HG03342 (cell line): ENCODE measurements around the gene RANGAP1.
"Not testable (repeated sequence)": the region's sequence is repeated elsewhere in the genome, so short reads cannot be mapped to it uniquely, and the experiment has no call there.

Experiments
- ATAC-seq: cut with Tn5 transposase; IDR thresholded peaks from one replicate; pipeline ENCODE4 v1.9.1; 2021; ENCODE audit warnings: mild to moderate bottlenecking, moderate library complexity; ENCODE audit not compliant: unreplicated experiment

RANGAP1 gene

DNA sequence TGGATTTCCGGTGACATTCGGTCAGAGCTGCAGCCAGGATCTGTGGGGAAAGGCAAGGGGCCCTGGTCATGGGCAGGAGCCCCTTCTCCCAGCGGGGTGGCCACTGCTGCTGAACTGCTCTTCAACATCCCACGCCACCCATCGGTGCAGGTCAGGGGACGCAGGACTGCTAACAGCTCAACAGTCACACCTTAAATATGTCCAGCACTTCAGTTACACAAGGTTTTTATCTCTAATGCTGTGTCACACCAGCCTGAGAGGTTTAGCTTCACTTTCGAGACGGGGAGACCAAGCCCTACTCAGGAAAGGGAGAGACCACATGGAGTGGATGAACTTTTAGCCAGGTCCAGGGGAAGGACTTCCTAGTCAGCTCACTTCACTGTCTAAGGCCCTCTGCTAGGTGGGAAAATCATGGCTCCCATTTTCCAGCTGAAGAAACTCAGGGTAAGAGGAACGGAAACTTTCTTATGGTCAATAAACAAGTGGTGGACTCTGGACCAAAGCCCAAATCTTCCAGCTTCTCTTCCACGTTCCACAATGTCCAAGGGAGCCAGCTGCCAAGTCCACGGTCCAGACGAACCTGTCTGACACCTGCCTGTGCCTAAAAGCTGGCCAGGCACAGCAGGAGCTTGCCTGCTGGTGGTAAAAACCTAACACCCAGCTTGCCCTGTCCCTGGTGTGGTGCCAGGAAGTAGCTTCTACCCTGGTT lies 24.3 kb downstream of the RANGAP1 start:
- no peak for ATAC-seq

DNA sequence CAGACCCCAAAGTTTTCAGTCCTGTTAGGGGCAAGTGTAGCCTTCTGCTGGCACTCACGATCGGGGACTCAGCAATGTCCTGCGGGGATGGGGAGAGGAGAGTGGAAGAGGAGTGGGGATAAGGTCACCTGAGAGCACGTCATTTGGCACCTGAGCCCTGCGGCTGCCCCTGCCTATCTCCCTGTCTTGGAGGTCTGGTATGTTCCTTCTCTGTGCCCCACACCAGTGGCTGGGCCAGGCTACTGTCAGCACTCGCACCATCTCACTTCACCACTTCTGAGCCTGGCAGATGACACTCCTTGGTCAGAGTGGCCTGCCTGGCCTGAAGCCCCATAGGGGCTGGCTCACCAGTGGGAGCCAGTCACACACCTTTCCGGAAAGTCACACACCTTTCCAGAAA lies 25.1 kb downstream of the RANGAP1 start:
- ATAC-seq: no peak

DNA sequence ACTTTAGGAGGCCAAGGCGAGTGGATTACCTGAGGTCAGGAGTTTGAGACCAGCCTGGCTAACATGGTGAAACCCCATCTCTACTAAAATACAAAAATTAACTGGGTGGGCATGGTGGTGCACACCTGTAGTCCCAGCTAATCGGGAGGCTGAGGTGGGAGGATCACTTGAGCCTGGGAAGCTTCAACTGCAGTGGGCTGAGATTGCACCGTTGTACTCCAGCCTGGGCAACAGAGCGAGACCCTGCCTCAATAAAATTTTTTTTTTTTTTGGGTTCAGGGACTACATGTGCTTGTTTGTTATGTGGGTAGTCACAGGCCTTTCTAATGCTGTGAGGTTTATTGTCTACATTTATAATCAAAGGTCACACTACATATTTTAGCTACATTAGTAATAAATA lies 26.2 kb downstream of the RANGAP1 start:
- not testable (repeated sequence) for ATAC-seq

DNA sequence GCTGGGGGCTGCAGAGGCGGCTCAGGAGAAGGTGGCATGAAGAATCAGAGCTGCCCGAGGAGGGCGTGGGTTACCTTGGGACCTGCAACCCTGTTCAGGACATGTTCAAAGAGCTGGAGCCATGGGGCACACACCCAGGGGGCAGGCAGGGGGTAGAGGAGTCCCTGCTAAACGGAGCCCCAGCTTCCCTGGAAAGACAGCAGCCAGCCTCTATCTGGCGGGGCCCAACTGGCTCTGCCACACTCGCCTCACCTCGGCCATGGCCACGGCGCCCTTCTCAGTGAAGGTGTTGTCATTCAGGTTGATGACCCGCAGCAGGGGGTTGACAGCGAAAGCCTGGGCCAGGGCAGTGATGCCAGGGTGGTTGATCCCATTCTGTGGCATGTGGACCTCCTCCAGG lies 28.3 kb downstream of the RANGAP1 start:
- no peak for ATAC-seq

DNA sequence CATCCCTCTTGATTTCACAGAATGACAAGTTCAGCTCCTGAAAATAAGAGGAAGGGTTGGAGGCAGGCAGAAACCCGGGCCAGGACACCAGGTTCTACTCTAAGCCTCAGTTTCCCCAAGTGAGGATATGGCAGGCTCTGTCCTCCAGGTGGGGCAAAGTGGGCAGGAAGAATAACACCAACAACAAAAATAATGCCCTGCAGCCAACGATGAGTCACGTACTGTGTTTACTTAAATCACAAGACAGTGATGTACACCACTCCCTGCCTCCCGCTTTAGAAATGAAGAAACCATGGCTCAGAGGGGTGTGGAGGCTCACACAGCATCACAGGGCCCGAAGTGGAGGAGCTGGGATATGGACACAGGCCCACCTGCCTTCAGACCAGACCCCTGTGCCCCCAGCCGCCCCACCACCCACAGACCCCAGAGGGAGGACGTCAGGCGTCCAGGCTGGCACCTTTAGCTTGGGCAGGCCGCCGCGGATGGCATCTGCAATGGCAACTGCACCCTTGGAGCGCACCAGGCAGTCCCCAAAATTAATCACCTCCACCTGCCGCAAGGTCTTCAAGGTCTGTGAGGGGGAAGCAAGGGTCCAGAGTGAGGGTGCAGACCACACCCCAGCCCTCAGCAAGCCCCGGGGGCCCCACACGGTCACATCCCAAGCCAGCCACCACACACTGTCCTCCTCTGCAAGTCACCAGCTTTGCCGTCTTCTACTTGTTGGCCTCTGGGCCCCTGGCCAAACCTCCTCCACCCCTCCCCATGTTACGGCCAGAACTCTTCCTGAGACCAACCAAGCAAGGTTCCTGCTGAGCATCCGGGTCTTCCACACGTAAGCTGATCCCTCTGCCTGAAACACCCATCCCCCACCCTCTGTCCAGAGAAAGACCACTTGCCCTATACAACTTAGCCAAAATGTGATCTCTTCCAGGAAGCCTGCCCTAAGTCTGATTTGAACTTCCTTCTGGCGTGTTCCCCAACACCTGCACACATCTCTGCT lies 29.4 kb downstream of the RANGAP1 start:
- ATAC-seq: no peak

DNA sequence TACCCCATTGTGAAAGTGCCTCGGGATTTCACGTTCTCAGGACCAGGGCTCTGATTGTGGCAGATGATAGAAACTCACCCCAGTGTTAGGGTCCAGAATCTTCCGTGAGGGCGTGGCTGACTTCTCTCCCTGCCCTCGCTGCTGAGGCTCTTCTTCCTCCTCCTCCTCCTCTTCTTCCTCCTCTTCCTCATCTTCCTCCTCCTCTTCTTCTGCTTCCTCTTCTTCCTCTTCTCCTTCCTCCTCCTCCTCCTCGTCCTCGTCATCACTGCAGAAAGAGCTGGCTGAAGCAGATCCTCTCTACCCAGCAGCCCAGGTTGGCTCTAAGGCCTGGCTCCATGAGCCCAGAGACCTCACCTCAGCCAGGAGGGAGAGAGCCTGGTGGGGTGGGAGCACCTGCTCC lies 31.8 kb downstream of the RANGAP1 start:
- ATAC-seq: no peak

DNA sequence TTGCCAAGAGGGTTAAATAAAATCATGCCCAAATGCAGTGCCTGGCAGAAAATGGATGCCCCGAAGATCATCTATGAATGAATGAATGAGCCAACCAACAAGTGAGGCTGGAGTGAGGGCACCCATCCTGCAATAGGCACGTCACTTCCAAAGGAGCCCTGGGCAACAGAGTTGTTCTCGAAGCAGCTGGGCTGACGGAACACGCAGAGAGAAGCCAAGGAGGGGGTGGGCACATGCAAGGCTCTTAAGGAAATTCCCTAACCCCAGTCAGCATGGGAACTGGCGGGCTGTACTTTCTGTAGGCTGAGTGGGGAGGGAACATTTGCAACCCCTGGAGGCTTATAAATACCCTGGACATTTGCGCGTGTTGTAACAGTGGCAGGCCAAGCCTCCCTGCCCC lies 33.6 kb downstream of the RANGAP1 start:
- ATAC-seq: no peak

DNA sequence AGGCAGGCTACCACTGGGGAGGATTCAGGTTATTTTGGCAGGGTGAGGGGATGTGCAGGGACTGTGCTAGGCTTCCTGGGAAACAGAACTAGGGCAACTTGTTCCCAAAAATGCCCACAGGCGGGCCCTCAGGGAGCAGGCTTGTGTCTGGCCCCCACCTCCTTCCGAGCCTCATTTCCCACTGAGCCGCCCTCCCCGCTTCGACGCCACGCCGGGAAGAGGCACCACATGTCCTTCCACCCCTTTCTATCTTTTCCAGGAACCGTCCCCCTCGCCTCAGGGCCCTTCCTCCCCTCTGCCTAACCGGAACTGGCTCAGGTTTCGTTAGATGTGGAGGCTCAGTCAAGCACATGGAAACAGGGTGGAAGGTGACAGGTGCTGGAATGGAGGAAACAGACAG lies 35.9 kb downstream of the RANGAP1 start:
- ATAC-seq: no peak

DNA sequence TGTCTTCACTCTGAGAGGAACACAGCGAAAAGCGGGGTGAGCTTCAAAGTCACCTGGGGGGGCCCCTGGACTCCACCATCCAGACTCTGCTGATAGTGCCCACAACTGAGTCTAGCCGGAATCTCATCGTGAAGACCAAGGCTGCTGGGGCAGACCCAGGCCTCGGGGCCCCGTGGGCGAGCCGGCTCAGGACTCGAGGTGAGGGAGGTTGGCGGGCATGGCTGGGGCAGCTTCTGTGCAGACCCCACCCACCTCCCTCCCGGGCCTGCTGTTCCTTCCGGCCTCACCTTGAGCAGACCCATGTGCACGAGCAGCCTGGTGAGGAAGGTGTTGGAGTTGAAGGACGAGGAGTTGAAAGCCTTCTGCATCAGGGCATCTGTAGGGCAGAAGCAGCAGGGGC lies 36.5 kb downstream of the RANGAP1 start:
- ATAC-seq: no peak

DNA sequence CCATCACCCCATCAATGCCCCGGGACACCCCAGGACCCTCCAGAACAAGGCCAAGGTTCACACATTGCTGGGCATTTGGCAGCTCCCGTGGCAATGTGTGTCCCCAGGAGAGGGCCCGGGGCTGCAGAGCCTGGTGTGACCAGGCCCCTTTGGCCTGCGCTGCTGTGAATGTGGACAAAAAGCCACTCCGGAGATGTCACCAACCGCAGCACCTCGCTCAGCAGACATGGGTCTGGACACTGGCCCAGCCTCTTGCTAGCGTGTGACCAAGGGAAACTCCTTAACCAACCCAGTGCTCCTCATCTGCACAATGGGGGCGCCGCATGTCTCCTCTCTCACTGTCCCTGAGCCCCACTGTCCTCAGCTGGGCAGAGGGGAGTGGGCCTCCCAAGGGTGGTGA lies 37.2 kb downstream of the RANGAP1 start:
- no peak for ATAC-seq

DNA sequence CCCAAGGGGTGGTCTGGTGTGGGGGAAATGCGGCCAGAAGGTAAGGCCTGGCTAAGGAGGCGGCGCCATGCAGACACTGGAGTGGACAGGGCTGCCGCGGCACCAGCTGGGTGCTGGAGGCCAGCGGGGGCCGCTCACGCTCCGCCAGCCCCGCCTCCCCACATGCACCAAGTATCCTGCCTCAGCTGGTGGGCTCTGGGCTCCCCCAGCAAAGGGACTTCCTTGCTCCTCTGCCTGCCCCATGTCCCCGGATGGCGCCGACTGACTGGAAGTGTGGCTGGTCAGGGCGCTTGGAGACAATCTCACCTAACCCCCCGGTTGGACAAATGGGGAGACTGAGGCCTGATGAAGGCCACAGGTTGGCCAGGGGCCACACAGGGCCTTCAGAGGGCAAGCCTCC lies 37.7 kb downstream of the RANGAP1 start:
- ATAC-seq: no peak

DNA sequence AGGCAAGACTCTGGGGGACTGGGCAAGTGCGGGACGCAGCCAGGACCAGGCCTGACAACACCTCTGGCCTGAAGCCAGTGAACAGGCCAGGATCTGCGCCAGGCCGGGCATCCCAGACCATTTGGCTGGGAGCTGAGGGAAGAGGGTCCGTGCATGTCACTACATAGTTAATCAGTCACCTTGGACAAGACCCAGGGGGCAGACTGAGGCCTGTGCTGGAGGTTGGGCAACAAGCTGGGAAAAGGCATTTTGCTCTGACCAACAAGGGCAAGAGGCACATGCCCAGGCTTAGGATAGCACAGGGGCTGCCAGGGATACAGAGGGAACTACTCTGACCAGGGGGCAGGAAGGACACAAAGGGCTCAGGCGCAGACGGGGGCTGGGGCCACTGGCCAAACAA lies 38.3 kb downstream of the RANGAP1 start:
- no peak for ATAC-seq

DNA sequence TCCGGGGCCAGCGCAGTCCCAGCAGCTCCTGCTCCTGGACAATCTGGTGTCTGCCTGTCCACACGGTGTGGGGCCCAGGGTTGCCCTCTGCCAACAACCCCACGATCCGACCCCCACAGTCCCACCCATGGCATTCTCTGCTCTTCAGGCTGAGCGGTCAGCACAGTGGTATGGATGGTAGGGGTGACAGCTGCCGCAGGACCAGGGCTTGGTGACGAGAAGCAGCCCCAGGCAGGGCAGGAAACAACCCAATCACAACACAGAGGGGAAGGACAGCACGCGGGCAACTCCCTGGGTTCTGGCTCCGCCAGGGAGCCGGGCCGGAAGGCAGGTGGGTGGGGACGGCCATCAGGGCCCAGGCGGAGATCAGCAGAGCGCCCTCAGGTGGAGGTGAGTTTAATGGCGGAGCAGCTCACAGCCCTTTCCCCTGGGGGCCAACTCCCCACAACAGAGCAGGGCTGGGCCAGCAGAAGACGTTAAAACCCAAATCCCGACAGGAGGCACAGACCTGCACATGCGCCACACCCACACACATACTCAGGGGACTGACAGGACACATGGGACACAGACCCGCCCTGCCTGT lies 40.0 kb downstream of the RANGAP1 start:
- no peak for ATAC-seq

DNA sequence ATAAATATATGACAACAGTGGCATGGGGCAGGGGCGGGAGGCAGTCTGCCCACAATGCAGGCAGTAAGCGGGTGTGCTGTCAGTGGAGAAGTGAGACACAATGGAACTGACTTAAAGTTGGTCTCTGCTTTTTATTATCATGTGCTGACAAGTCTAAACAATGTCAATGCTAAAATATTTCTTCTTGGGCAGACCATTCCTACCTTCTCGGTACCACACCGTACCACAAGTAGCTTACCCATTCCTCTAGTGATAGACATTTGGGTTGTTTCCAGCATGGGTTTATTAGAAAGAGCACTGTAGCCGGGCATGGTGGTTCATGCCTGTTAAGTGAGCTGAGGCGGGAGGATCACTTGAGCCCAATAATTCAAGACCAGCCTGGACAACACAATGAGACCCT lies 42.6 kb downstream of the RANGAP1 start:
- ATAC-seq: no peak

DNA sequence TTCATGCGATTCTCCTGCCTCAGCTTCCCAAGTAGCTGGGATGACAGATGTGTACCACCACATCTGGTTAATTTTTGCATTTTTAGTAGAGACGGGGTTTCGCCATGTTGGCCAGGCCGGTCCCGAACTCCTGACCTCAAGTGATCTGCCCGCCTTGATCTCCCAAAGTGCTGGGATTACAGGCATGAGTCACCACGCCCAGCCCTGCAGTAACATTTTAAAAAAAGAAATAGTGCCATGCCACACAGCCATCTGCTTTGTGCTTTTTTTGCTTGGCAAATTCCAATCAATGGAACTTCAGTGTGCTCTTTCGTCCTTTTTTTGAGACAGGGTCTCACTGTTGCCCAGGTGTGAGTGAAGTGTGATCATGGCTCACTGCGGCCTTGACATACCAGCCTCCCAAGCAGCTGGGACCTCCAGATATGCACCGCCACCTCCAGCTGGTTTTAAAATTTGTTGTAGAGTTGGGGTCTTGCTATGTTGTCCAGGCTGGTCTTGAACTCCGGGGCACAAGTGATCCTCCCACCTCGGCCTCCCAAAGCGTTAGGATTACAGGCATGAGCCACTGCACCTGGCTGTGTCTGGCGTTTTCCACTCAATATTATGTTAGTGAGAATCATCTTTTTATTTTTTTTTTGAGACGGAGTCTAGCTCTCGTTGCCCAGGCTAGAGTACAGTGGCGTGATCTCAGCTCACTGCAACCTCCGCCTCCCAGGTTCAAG lies 43.4 kb downstream of the RANGAP1 start:
- no peak for ATAC-seq

DNA sequence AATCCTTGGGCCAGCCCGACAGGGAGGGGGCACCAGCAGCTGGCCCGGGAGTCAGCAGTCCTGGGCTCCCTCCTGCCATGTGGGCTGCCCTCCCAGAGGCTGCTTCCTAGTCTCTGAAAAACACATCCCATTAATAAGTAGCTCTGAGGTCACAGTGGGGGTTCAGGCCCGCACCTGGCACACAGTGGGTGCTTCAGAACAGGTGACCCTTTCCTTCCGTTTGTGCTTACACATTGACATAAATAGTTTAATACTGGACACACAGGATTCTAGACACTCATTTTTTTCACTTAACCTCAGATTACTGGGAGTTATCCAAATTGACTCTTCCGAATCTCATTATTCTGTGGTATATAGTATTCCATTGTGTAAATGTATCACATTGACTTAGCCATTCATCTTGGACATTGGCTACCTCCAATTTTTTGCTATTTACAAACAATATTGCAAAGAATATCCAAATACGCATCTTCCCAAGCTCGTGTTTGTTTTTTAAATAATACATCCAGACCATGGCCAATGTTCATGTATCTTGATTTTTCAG lies 44.8 kb downstream of the RANGAP1 start:
- ATAC-seq: no peak

DNA sequence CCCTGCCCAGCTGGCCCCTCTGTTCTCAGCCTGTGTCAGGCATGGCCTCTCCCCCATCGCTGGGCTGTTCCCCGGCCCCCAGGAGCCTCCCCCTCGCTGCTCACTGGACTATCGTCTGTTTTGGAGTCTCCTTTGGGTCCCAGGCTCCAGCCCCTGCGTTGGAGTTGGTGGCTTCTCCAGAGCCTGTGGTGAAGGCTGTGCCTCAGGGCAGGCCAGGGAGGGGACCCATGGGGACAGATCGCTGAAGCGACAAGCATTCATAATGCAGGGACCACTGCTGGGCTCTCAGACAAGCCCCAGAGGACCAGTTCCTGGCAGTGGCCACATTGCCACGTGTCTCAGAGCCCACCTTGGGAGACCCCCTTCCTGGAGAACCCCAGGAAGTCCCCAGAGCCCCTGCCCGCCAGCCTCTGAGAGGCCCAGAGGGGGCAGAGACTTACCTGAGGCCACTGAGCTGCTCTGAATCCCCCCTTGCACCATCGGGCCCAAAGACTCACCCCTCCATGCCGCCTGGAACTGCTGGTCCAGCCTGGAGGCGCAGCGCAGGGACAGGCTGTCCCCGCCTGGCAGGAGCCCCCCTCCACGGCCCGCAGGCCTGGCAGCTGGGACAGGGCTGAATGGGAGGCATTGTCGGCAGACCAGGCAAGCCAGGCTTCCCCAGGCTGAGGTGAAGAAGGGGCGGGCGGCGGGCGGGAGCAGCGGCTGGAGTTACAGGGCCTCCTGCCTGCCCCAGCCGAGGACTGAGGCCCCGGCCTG lies 45.4 kb downstream of the RANGAP1 start, which contains the start of gene CHADL:
TSS of gene CHADL (minus strand) at position 555 of the 756 bp plus-strand sequence. CDS start at position 505, 50 bp downstream.
- ATAC-seq: no peak

DNA sequence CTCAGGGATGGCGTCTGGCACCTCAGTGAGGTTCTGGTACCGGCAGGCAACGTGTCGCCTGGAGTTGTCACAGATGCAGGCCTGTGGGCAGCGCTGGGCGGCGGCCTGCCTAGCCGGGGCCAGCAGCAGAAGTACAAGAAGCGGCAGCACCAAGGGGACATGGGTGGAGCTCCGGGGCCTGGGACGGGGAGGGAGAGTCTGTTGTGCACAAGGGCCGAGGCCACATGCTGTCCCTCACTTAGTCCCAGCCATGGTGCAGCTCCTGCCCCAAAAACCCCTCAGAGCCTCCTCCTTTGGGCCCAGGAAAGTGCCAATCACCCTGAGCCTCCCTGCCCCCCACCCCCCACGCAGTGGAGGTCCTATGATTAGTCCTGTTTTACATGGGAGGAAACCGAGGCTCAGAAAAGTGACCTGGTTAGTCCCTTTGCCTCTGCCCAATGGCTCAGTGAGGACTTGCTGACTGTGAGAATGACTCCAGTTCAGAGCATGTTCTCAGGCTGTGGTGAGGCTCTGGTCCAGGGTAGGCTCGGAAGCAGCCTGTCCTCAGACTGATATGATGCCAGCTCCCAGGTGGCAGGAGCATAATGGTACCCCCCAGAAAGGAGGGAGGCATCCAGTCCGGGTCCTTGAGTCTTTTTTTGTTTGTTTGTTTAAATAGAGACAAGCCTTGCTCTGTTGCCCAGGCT lies 46.4 kb downstream of the RANGAP1 start:
- no peak for ATAC-seq
